ENCODE data around the gene CLMN. TPM values are rescaled to one million over a fixed set of nuclear protein-coding genes. Genes with fewer than 3 reads are reported as not detected.

The CLMN gene
- total and polyA plus RNA-seq, 2 of the 4 experiments (the other 2 are of a cell fraction) = 0.10 to 0.18 TPM

DNA sequence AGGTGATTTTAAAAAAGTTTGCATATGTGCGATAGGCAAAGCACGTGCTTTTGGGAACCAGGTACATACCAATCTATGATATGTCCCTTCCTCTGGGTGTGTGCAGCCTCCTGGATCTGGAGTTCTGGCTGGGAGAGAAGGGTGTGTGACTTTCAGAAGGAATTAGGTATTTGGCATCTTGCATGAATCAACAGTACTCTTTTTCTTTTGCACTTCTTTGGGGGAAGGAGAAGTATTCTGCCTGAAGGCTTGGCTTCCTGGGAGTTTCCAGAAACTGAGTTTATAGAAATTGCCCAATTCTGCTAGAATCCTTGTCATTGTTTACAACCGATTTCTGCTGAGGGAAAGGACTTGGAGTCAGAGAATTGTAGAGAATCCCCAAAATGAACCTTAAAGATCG lies 2.9 kb upstream of the CLMN start:
- H3K23ac ChIP-seq (ENCODE audit: low read depth, low read length) = no peak overlapping the region
- ChIA-PET CTCF (no interaction called here), POLR2A (ENCODE audit: unreplicated experiment) (interaction anchor here (0.6 kb wide), 1 partner anchor 561 kb away, joined by 3 read pairs; no protein-coding TSS in a partner anchor)
- H4K5ac ChIP-seq (ENCODE audit: low read depth, low read length) = no peak overlapping the region
- DNase-seq = no peak
- no peaks in the 10 kb centered on the region for H3K9me3 ChIP-seq (ENCODE audit: control insufficient read depth, insufficient read depth, low read length)
- no peak overlapping the region for H4K8ac ChIP-seq (ENCODE audit: low read depth in 2 of 2, low read length in 2 of 2)
- ATAC-seq (ENCODE audit: low read depth) = no peak
- no peak overlapping the region for H2BK120ac ChIP-seq (ENCODE audit: low read depth, low read length)
- H2AK9ac ChIP-seq (replicated peaks; ENCODE audit: low read depth, low read length, poor library complexity) = no peak overlapping the region
- H3K79me1 ChIP-seq (ENCODE audit: low read depth in 1 of 2, low read length in 2 of 2) = no peaks in the 10 kb centered on the region
- no peak overlapping the region for H3K4ac ChIP-seq (ENCODE audit: low read depth, low read length)
- H4K20me1 ChIP-seq (ENCODE audit: insufficient read depth, low read length) = no peaks in the 10 kb centered on the region
- no peak overlapping the region for H3K9ac ChIP-seq (ENCODE audit: low read depth, low read length)
- H3K36me3 ChIP-seq (ENCODE audit: control insufficient read depth, insufficient read depth, low read length) = no peaks in the 10 kb centered on the region
- no TSS peak for BruUV-seq (replicated peaks)
- H3K27ac ChIP-seq (ENCODE audit: insufficient read depth, low read length) = no peak overlapping the region
- H3K4me1 ChIP-seq (ENCODE audit: control insufficient read depth, insufficient read depth, low read length) = no peaks in the 10 kb centered on the region; the same call in 1 of the 2 replicates
- H4K91ac ChIP-seq (ENCODE audit: insufficient read depth, low read depth, low read length) = no peak overlapping the region
- no peaks in the 10 kb centered on the region for H3K9me1 ChIP-seq (ENCODE audit: insufficient read depth, low read length)
- H2BK5ac ChIP-seq (ENCODE audit: low read depth, low read length, poor library complexity, severe bottlenecking) = no peak overlapping the region
- H3K14ac ChIP-seq (replicated peaks; ENCODE audit: low read depth, low read length) = no peak overlapping the region
- H3K18ac ChIP-seq (ENCODE audit: low read depth, low read length) = no peak overlapping the region
- intact Hi-C loops (cut with micrococcal nuclease) = no loop called here
- TF ChIP-seq MXI1 (IDR thresholded peaks at IDR 0.05; ENCODE audit: borderline replicate concordance, low read depth, low read length) (no peak), CEBPB (IDR thresholded peaks at IDR 0.05; ENCODE audit: low read depth, low read length) (no peak), NFE2L2 (IDR thresholded peaks at IDR 0.05; ENCODE audit: low read depth, low read length) (no peak), POLR2A (IDR thresholded peaks at IDR 0.05; ENCODE audit: low read depth, low read length) (no peak), CHD1 (IDR thresholded peaks at IDR 0.05; ENCODE audit: low read depth, low read length) (no peak), BHLHE40 (IDR thresholded peaks at IDR 0.05; ENCODE audit: low read depth, low read length) (no peak), FOS (IDR thresholded peaks at IDR 0.05; ENCODE audit: low read depth, low read length) (no peak), MAFK (IDR thresholded peaks at IDR 0.05; ENCODE audit: low read depth, low read length) (no peak), RFX5 (IDR thresholded peaks at IDR 0.05; ENCODE audit: low read depth, low read length) (no peak), SMC3 (IDR thresholded peaks at IDR 0.05; ENCODE audit: low read depth, low read length) (no peak), RAD21 (IDR thresholded peaks at IDR 0.05; ENCODE audit: low read length) (no peak), RCOR1 (IDR thresholded peaks at IDR 0.05; ENCODE audit: insufficient replicate concordance, low read length) (no peak)
- TF ChIP-seq, protein P1, sequence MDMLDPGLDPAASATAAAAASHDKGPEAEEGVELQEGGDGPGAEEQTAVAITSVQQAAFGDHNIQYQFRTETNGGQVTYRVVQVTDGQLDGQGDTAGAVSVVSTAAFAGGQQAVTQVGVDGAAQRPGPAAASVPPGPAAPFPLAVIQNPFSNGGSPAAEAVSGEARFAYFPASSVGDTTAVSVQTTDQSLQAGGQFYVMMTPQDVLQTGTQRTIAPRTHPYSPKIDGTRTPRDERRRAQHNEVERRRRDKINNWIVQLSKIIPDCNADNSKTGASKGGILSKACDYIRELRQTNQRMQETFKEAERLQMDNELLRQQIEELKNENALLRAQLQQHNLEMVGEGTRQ (IDR thresholded peaks at IDR 0.05; ENCODE audit: low read depth, low read length) = no peak
- TF ChIP-seq, protein P2, sequence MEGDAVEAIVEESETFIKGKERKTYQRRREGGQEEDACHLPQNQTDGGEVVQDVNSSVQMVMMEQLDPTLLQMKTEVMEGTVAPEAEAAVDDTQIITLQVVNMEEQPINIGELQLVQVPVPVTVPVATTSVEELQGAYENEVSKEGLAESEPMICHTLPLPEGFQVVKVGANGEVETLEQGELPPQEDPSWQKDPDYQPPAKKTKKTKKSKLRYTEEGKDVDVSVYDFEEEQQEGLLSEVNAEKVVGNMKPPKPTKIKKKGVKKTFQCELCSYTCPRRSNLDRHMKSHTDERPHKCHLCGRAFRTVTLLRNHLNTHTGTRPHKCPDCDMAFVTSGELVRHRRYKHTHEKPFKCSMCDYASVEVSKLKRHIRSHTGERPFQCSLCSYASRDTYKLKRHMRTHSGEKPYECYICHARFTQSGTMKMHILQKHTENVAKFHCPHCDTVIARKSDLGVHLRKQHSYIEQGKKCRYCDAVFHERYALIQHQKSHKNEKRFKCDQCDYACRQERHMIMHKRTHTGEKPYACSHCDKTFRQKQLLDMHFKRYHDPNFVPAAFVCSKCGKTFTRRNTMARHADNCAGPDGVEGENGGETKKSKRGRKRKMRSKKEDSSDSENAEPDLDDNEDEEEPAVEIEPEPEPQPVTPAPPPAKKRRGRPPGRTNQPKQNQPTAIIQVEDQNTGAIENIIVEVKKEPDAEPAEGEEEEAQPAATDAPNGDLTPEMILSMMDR (conservative IDR thresholded peaks at IDR 0.05; ENCODE audit: low read depth, low read length) = no peak
- H3K56ac ChIP-seq (ENCODE audit: extremely low read depth, insufficient read depth, low read length) = no peak overlapping the region
- H3K4me2 ChIP-seq (ENCODE audit: low read depth, low read length) = no peak overlapping the region
- peaks cover 22% of the 10 kb centered on the region for H3K27me3 ChIP-seq (ENCODE audit: control insufficient read depth, insufficient read depth, low read length)
- no peak overlapping the region for H2BK15ac ChIP-seq (ENCODE audit: low read depth, low read length)
- H3K4me3 ChIP-seq (ENCODE audit: insufficient read depth, low read depth, low read length) = no peak overlapping the region
- WGBS, 2 experiments (ENCODE audit: extremely low coverage in 2 of 2, insufficient read length in 1 of 2) = no CpG with 5 or more reads among the region's 4 CpGs
- no peak overlapping the region for H2AFZ ChIP-seq (replicated peaks; ENCODE audit: low read length, poor library complexity)
- dilution Hi-C loops (cut with HindIII; ENCODE audit: low sequenced_read_pairs, unreplicated experiment) = no loop called here
- no peak overlapping the region for H2AK5ac ChIP-seq (ENCODE audit: low read depth, low read length)
- no peak overlapping the region for H2BK20ac ChIP-seq (ENCODE audit: low read depth, low read length)
- in situ Hi-C loops (cut with MboI; ENCODE audit: low sequenced_read_pairs) = no loop called here

Data from IMR-90 (cell line).